Small intestine (tissue), 7 donors: ENCODE data around the gene ZNF837. TPM values are rescaled to one million over a fixed set of nuclear protein-coding genes. Genes with fewer than 3 reads are reported as not detected.

ENCODE experiments used
- DNase-seq, 2 donors: peaks; one replicate each; pipeline versions ENCODE4 v3.0.0 to v3.0.0-alpha.2; 2013
- FAIRE-seq: peaks from 2 replicates; lab custom pipeline; 2012; peaks lifted over from hg19 to GRCh38; lab: Jason Lieb, UNC
- H3K27ac ChIP-seq, 3 donors: one replicate each; pipeline ENCODE4 v1.5.1; 2013; ENCODE audit warnings: low read length in 2 of 3, mild to moderate bottlenecking in 2 of 3, control low read depth in 1 of 3, inconsistent platforms in 1 of 3, low read depth in 1 of 3, moderate library complexity in 1 of 3
- H3K27me3 ChIP-seq, 3 donors: one replicate each; pipeline ENCODE4 v1.6.1; 2013; ENCODE audit warnings: low read length in 3 of 3, inconsistent platforms in 1 of 3; ENCODE audit not compliant: control insufficient read depth in 3 of 3, insufficient read depth in 3 of 3
- H3K36me3 ChIP-seq, 3 donors: one replicate each; pipeline ENCODE4 v1.6.1; 2013; ENCODE audit warnings: low read length in 3 of 3, inconsistent platforms in 1 of 3, low read depth in 1 of 3, mild to moderate bottlenecking in 1 of 3, moderate library complexity in 1 of 3; ENCODE audit not compliant: control insufficient read depth in 3 of 3, insufficient read depth in 2 of 3
- H3K4me1 ChIP-seq, 3 donors: one replicate each; pipeline ENCODE4 v1.6.1; 2013; ENCODE audit warnings: low read length in 2 of 3, inconsistent platforms in 1 of 3, low read depth in 1 of 3, mild to moderate bottlenecking in 1 of 3, moderate library complexity in 1 of 3; ENCODE audit not compliant: control insufficient read depth in 3 of 3, insufficient read depth in 2 of 3
- H3K4me3 ChIP-seq, 3 donors: one replicate each; pipeline ENCODE4 v1.5.1; 2013; ENCODE audit warnings: low read length in 3 of 3, control low read depth in 1 of 3, inconsistent platforms in 1 of 3, low read depth in 1 of 3, mild to moderate bottlenecking in 1 of 3, moderate library complexity in 1 of 3
- H3K9me3 ChIP-seq, 2 donors: one replicate each; pipeline ENCODE4 v1.6.1; 2013; ENCODE audit warnings: low read depth in 1 of 2, low read length in 1 of 2; ENCODE audit not compliant: control insufficient read depth in 2 of 2, insufficient read depth in 1 of 2
- WGBS, 3 donors: extraction: QIAGEN DNeasy Blood & Tissue Kit; methylation state at CpG; one replicate each; pipeline ENCODE4 v1.1.7; 2013; 5-methylcytosine and 5-hydroxymethylcytosine counted together
- polyA plus RNA-seq, 4 donors: library from polyadenylated mRNA; stranded (reverse) in 3 of 4; unstranded in 1 of 4; fragments of 200-250 nt in 3 of 4; fragments of 120-200 nt in 1 of 4; gene quantifications; one replicate each; pipeline versions ENCODE4 v1.2.1 to v1.2.3, GENCODE V29; 2013
- donor health status: healthy with polysubstance abuse.
- donor health status: control.
- donor health status: control.
- donor health status: Bipolar disorder and iron deficiency.
- donor health status: healthy.

Gene ZNF837
- polyA plus RNA-seq, 4 donors = 2.9 to 5.3 (median 3.8) TPM

- FAIRE-seq = no peak
- peaks cover 0 to 5% (median 0%) of the 10 kb centered on the region in 3 donors for H3K36me3 ChIP-seq
- WGBS, 3 donors = 59 to 71% (median 65%) methylated on average over 5 of the region's 5 CpGs
These were observed 35.3 kb downstream of the ZNF837 start for GRCh38 chr19:58345558-58345957.

GRCh38 chr19:58338825-58339558, 41.8 kb downstream of the ZNF837 start:
- FAIRE-seq (no peak), DNase-seq (no peak)
- H3K4me1 ChIP-seq = no peaks in the 10 kb centered on the region
- H3K4me3 ChIP-seq = no peak overlapping the region
- peaks cover 2 to 9% of the 10 kb centered on the region in 2 donors for H3K9me3 ChIP-seq
- H3K27me3 ChIP-seq = no peaks in the 10 kb centered on the region
- WGBS, 3 donors = 85 to 94% (median 88%) methylated on average over 30 of the region's 30 CpGs
- no peak overlapping the region for H3K27ac ChIP-seq
- peaks cover 9 to 60% (median 14%) of the 10 kb centered on the region in 3 donors for H3K36me3 ChIP-seq

More at GRCh38 chr19:58345558-58345957, 35.3 kb downstream of the ZNF837 start:
- Histone ChIP-seq H3K4me1 (no peaks in the 10 kb centered on the region), H3K27ac (no peak overlapping the region), H3K9me3 (no peaks in the 10 kb centered on the region), H3K4me3 (no peak overlapping the region), H3K27me3 (peaks cover 0 to 53% (median 0%) of the 10 kb centered on the region in 3 donors)
- no peak for DNase-seq

GRCh38 chr19:58338336-58338735, 42.5 kb downstream of the ZNF837 start:
- peaks cover 2 to 9% of the 10 kb centered on the region in 2 donors for H3K9me3 ChIP-seq

GRCh38 chr19:58336820-58337219, 44.0 kb downstream of the ZNF837 start:
- H3K4me1 ChIP-seq = no peaks in the 10 kb centered on the region
- H3K27me3 ChIP-seq = no peaks in the 10 kb centered on the region
- no peak overlapping the region for H3K4me3 ChIP-seq
- FAIRE-seq (no peak), DNase-seq (no peak)
- no peak overlapping the region for H3K27ac ChIP-seq
- H3K9me3 ChIP-seq = peaks cover 2 to 9% of the 10 kb centered on the region in 2 donors
- peaks cover 9 to 59% (median 14%) of the 10 kb centered on the region in 3 donors for H3K36me3 ChIP-seq
- 96 to 100% (median 100%) methylated on average over 4 of the region's 4 CpGs for WGBS, 3 donors

More at GRCh38 chr19:58338336-58338735, 42.5 kb downstream of the ZNF837 start:
- H3K27ac ChIP-seq = no peak overlapping the region
- WGBS, 3 donors = 97 to 99% (median 98%) methylated on average over 11 of the region's 11 CpGs
- no peaks in the 10 kb centered on the region for H3K4me1 ChIP-seq
- H3K27me3 ChIP-seq = no peaks in the 10 kb centered on the region
- H3K36me3 ChIP-seq = peaks cover 9 to 60% (median 14%) of the 10 kb centered on the region in 3 donors
- FAIRE-seq (no peak), DNase-seq (no peak)
- no peak overlapping the region for H3K4me3 ChIP-seq

GRCh38 chr19:58336216-58336615, 44.6 kb downstream of the ZNF837 start:
- Histone ChIP-seq H3K27ac (no peak overlapping the region), H3K4me3 (no peak overlapping the region), H3K27me3 (no peaks in the 10 kb centered on the region), H3K36me3 (peaks cover 9 to 55% (median 14%) of the 10 kb centered on the region in 3 donors), H3K4me1 (no peaks in the 10 kb centered on the region), H3K9me3 (peaks cover 2 to 9% of the 10 kb centered on the region in 2 donors)
- FAIRE-seq = no peak
- no peak for DNase-seq
- WGBS, 3 donors = 94 to 96% (median 95%) methylated on average over 1 of the region's 1 CpG

GRCh38 chr19:58335630-58336029, 45.2 kb downstream of the ZNF837 start:
- Histone ChIP-seq H3K27me3 (no peaks in the 10 kb centered on the region), H3K9me3 (peaks cover 2 to 9% of the 10 kb centered on the region in 2 donors), H3K36me3 (peaks cover 9 to 55% (median 14%) of the 10 kb centered on the region in 3 donors), H3K27ac (no peak overlapping the region), H3K4me1 (no peaks in the 10 kb centered on the region), H3K4me3 (no peak overlapping the region)
- WGBS, 3 donors = 79 to 89% (median 88%) methylated on average over 3 of the region's 3 CpGs
- FAIRE-seq = no peak
- DNase-seq = no peak

GRCh38 chr19:58334691-58335249, 46.1 kb downstream of the ZNF837 start:
- Histone ChIP-seq H3K4me1 (no peaks in the 10 kb centered on the region), H3K27ac (no peak overlapping the region), H3K27me3 (no peaks in the 10 kb centered on the region), H3K9me3 (peaks cover 2 to 9% of the 10 kb centered on the region in 2 donors), H3K4me3 (no peak overlapping the region), H3K36me3 (peaks cover 5 to 49% (median 14%) of the 10 kb centered on the region in 3 donors)
- WGBS, 3 donors = 95 to 97% (median 96%) methylated on average over 19 of the region's 19 CpGs
- FAIRE-seq = no peak
- DNase-seq = no peak

GRCh38 chr19:58332697-58333096, 48.1 kb downstream of the ZNF837 start:
- 87 to 94% (median 90%) methylated on average over 1 of the region's 1 CpG for WGBS, 3 donors
- no peak for FAIRE-seq
- no peak overlapping the region for H3K27ac ChIP-seq
- H3K27me3 ChIP-seq = no peaks in the 10 kb centered on the region
- peaks cover 2 to 28% (median 4%) of the 10 kb centered on the region in 3 donors for H3K36me3 ChIP-seq
- no peaks in the 10 kb centered on the region for H3K9me3 ChIP-seq
- no peak overlapping the region for H3K4me3 ChIP-seq
- DNase-seq = no peak
- peaks cover 0 to 2% (median 0%) of the 10 kb centered on the region in 3 donors for H3K4me1 ChIP-seq
